ELR (cell line): ENCODE data around the gene KRTAP5-1.
"Not testable (repeated sequence)": the region's sequence is repeated elsewhere in the genome, so short reads cannot be mapped to it uniquely, and the experiment has no call there.

Experiments
- DNase-seq: peaks from one replicate; pipeline ENCODE4 v3.0.0-alpha.2; 2015; ENCODE audit warnings: low read depth

The KRTAP5-1 gene

DNA sequence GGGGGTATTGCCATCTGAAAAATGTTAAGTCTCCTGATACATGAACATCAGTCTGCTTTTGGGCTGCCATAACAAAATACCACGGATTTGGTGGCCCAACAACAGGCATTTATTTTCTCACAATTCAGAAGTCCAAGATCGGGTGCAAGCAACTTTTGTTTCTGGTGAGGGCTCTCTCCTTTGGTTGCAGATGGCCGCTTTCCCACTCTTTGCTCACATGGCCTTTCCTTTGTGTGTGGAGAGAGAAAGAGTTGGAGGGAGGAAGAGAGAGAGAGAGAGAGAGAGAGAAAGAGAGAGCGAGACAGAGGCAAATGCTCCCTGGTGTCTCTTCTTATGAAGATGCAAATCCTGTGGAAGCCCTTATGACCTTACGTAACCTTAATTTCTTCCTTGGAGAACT lies 15.5 kb upstream of the KRTAP5-1 start:
- DNase-seq = no peak

DNA sequence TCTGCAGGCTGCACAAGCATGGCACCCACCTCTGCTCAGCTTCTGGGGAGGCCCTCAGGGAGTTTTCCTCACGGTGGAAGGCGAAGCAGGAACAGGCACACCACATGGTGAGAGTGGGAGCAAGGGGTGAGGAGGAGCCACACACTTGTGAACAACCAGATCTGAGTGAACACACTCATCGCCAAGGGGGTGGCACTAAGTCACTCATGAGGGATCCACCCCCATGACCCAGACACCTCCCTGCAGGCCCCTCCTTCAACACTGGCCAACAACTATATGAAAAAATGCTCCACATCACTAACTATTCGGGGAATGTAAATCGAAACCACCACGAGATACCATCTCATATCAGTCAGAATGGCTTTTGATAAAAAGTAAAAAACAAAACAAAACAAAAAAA lies 13.7 kb upstream of the KRTAP5-1 start:
- peak; percentile 45 for DNase-seq

DNA sequence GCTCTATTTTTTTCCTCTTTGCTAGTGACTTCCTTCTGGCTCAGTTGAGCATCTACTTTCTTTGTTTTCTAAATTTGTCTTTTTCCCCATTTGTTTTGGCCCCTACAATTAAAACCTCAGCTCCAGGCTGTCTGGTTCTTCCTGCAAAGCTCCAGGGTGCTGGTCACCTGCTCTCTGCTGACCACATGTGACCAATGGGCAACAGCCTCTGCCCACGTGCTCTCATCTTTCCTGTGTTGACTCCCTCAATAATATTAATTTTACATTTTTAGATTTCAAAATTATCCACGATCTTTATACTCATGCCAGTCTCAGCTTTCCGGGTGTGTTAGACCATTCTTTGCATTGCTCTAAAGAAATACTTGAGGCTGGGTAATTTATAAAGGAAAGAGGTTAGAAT lies 13.3 kb upstream of the KRTAP5-1 start:
- not testable (repeated sequence) for DNase-seq

DNA sequence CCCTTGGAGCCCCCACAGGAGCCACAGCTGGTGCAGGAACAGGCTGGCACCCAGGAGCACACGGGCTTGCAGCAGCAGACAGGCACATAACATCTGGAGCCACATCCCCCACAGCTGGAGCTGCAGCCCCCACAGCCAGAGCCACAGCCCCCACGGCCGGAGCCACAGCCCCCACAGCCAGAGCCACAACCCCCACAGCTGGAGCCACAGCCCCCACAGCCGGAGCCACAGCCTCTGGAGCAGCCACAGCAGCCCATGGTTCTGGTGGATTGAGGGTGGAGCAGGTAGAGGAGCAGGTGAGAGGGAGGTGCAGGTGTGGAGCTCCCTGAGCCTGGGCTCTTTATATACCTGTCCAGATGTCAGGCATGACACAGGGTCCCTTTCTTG lies 12.9 kb upstream of the KRTAP5-1 start, which contains the start of gene KRTAP5-2:
Gene KRTAP5-2, minus strand, starts transcription at position 301 of the 387 bp plus-strand sequence. Its CDS starts 44 bp downstream, at position 257.
- no peak for DNase-seq

DNA sequence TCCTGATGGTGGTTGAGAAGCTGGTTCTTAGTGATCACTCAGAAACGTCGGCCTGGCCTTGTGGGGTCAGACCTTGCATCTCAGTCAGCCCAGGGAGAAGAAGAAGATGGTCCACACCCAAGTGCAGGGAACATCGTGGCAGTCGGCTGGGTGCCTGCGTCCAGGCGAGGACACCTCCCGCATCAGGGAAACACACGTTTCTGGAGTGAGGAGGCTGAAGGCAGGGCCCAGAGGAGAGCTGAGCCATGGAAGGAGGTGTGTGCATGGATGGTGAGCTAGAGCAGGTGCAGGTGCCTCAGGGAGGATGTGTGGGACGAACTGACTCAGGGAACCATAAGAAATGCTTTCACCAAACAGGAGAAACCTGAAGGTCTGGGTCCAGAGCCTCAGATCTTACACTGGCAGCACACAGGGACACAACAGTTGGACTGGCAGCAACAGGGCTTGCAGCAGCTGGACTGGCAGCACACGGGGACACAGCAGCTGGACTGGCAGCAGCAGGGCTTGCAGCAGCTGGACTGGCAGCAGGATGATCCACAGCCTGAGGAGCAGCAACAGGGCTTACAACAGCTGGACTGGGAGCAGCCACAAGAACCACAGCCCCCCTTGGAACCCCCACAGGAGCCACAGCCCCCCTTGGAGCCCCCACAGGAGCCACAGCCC lies 12.4 kb upstream of the KRTAP5-1 start:
- no peak for DNase-seq

DNA sequence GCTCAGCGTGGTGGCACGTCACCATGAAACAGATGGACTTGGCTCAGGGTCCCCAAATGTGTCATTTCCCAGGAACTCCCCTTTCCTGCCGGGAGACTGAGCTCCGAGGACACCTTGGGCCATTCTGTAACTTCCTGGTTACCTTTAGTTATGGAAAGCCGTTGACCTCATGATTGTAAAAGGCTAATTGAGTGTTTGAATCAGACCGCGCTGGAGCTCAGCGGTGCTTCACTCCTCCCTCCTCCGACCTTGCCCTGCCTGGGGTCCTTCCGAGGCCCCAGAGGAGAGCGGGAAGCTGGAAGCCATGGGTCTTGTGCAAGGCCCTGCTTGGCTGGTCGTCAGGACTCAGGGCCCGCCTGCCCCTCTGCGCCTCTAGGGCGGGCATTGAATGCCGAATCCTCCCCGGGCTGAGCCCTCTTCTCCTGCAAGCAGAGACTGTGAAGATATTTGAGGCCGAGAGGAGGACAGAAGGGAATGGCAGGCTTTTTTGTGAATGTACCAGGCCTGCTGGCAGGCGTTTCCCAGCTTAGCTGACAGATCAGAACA lies 11.6 kb upstream of the KRTAP5-1 start:
- DNase-seq = not testable (repeated sequence)

DNA sequence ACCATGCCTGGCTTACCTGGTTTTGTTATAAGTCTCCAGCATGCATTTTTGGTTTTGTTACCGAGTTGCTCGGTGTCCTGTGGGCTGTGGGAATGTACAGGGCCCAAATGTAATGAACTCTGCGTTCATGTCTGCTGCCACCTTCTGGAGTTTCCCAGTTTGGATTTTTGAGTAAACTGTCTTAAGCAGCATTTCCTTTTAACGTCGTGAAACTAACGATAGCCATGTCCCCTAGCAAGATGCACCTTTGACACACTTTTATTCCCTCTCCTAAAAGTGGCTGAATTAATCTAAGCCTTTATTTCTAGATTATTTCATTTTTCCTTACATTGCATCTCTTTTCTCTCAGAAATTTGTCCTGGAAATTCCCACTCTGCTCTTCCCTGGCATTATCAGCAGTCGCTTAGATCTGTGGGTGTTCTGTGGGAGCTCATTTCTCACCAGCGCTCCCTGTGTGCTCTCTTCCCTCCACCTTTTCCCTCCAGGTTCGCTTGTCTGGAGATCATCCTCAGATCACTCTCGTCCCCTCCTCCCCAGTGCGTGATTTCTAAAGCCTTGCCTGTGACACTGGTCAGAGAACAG lies 11.0 kb upstream of the KRTAP5-1 start:
- peak; percentile 13 for DNase-seq

DNA sequence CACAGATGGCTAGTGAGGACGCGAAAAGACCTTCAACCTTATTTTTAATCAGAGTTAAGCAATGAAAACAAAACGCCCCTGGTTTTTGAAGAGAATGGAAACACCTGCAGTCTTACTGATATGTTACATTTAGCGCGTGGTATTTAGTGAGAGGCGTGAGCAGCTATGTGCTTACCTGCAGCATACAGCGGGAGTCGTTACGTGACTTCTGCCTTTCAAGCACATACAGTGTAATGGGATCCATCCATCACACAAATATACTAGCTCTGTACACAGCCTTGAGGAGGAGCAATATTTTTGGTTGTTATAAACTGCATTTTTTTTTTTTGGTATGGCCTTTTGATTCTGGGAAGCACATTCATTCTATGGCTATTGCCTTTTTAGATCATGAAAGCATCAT lies 7.5 kb upstream of the KRTAP5-1 start:
- no peak for DNase-seq

DNA sequence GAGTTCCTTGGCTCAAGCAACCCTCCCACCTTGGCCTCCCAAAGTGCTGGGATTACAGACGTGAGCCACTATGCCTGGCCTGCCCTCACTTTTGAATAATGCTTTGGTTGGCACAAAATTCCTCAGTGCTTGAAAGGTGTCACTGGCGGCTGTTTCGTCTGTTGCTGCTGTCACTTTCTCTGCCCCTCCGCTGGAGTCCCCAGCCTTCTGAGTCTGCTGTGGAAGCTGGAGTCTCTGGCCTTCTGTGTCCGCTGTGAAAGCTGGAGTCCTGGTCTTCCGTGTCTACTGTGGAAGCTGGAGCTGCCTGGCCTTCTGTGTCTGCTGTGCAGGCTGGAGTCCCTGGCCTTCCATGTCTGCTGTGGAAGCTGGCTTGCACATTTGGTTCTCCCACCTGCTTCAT lies 4.9 kb upstream of the KRTAP5-1 start:
- DNase-seq = no peak

DNA sequence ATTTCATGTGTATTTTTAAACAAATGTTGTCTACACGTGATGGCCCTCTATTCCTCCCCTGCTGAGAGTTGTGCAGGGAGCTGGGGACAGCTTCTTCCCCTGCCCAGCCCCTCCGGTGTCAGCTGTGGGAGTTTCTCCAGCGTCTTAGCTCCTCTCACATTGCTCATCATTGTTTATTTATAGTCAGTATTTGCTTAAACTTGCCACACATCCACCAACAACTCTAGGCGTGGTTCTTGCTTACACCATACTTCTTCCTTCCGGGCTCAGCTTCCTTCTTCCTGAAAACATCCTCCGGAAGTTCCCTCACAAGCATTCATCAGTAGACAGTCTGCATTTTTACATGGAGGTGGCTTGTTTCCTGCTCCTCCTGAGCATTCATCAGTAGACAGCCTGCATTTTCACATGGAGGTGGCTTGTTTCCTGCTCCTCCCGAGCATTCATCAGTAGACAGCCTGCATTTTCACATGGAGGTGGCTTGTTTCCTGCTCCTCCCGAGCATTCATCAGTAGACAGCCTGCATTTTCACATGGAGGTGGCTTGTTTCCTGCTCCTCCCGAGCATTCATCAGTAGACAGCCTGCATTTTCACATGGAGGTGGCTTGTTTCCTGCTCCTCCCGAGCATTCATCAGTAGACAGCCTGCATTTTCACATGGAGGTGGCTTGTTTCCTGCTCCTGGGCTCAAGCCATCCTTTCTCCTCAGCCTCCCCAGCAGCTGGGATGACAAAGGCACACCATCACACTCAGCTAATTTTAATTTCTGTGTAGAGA lies 4.3 kb upstream of the KRTAP5-1 start:
- not testable (repeated sequence) for DNase-seq

DNA sequence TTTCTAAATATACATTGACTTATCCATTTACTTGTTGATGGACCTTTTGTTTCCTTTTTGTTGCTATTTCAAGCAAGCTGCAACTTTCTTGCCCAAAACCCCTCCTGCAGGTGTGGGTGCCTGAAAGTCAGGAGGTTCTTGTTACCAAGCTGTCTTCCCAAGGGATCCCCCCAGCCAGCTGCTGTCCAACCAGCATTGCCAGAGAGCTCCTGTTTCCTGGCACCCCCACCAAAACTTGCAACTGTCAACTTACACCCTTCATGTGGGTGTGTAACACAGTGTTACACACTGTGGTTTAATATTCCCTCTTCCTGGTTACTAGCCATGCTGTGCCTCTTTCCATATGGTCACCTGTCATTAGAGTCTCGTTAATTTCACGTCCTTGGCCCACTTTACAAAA lies 1.6 kb upstream of the KRTAP5-1 start:
- no peak for DNase-seq

DNA sequence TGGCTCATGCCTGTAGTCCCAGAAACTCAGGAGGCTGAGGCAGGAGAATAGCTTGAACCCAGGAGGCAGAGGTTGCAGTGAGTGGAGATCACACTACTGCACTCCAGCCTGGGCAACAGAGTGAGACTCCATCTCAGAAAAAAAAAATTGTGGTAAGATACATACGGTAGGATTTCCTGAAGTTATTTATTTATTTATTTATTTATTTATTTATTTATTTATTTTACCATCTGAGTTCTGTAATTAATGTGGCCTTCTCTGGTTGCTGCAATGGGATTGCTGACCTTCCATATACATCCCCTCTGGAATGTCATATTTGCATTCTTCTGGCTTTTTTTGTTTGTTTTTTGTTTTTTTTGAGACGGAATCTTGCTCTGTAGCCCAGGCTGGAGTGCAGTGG lies 2.2 kb downstream of the KRTAP5-1 start:
- DNase-seq = not testable (repeated sequence)

DNA sequence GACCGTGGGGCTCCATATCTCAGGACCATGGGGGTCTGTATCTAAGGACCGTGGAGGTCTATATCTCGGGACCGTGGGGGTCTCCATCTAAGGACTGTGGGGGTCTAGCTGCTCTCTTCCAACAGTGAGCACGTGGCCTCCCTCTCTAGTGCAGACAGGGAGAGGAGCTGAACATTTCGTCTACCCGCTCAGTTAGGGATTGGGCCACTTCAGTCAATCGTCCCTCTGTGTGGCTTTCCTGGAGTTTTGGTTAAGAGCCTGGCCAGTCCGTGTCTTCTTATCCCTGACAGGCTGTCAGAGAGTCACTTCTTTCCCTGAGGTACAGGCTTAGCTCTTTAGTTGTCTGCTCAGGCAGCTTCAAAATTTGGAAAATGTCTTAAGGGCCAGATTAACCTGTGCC lies 3.1 kb downstream of the KRTAP5-1 start:
- no peak for DNase-seq

DNA sequence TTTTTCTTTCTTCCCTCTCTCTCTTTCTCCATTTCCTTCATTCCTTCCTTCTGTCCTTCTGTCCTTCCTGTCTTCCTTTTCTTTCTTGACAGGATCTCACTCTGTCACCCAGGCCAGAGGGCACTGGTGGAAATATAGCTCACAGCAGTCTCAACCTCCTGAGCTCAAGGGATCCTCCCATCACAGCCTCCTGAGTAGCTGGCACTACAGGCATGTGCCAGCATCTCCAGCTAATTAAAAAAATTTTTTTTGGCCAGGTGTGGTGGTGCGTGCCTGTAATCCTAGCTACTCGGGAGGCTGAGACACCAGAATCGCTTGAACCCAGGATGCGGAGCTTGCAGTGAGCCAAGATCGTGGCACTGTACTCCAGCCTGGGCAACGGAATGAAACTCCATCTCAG lies 8.3 kb downstream of the KRTAP5-1 start:
- no peak for DNase-seq

DNA sequence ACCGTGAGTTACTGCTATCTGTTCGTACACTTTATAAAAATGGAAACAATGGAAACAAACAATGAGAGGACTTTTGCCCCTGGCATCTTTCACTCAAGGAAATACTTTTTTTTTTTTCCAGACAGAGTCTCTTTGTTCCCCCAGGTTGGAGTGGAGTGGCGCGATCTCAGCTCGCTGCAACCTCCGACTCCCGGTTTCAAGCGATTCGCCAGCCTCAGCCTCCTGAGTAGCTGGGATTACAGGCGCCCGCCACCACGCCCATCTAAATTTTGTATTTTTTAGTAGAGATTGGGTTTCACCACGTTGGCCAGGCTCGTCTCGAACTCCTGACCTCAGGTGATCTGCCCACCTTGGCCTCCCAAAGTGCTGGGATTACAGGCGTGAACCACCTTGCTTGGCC lies 9.3 kb downstream of the KRTAP5-1 start:
- not testable (repeated sequence) for DNase-seq

DNA sequence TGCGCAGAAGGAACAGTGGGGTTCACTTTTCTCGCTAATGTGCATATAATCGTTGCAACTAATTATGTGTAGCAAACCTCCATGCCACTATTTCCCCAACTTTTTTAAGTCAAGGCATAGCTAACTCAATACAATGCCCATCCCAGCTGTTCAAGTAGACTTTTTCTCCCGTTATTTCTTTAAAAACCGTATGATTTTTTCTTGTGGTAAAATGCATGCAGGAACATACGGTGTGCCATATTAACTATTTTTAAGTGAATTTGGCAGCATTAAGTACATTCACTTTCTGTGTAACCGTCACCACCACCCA lies 10.2 kb downstream of the KRTAP5-1 start:
- DNase-seq = no peak

DNA sequence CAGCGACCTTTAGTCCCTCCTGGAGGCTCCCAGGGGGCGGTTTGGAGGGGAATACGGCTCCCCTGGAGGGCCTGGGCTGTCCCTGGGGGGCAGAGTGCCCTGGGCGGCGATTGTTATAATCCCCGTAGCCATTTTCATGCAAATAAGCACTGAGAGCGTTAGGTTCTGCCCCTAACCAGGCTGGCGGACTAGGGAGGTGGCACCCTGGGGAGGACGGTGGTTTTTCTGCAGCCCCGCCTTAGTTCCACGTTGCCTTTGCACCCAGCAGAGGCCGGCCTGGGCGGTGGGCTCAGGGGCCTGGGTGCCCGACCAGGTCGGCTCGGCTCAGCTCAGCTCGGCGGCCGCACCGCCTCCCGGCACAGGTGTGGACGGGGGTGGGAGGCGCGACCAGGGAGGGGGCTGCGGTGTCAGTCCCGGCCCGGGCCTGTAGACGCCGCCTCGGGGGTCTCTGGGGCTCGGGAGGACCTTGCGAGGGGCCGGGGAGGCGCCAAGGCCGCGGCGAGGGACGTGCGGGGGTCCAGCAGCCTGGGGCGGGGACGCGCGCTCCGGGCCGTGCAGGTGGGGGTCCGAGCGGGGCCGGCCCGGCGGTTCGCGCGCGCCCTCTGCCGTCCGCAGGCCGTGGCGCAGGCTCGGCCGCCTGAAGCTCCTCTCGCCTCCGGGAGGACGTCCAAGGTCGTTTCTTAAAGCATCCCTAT lies 10.7 kb downstream of the KRTAP5-1 start:
- DNase-seq = peak; percentile 51

DNA sequence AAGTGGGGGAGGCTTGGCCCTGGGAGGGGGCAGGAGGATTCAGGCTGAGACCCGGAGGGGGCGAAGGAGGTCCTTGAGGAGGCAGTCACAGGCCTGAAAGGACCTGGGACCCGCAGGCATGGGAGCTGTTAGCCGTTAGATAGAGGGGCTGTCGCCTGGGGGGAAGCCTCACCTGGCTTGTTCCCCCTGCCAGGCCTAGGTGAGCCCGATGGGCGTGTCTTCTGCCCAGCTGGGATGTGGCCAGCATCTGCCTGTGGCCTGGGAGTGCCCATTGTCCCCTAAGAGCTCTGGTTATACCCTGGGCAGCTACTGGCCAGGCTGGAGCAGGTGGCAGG lies 11.2 kb downstream of the KRTAP5-1 start:
- DNase-seq = no peak

DNA sequence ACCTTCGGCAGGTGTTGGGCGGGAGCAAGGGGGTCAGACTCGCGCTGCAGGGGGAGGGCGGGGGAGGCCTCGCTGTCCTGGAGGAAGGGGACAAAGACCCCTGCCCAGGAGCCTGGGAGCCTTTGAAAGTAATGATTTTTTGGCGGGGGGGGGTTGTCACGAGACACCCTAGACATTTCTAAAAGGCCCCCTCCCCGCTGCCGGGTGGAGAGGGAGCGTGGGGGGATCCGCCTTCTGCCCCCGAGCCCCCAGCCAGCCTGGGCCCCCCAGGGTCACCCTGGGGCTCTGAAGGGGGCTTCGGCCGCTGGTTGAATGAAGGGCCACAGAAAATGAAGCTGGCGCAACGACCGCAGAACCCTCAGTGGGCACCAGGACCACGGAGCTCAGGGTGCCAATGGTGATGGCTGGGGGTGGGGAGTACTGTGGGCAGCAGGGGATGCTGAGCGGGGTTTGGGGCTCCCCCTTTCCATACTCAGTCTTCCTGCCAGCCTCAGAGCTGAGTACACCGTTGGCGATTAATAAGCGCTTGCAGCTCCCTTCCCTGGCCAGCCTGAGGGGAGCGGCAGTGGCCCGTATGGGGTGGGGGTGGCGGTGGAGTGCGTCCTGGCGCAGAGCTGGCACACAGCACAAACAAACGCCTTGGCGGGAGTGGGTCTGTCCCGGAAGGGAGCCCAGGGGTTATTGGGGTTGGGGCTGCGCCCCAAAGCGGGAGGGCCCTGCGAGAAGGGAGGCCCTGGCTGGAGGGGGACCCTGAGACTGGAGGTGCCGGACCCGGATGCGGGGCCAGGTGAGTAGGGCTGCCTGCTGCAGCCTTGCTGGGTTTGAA lies 11.8 kb downstream of the KRTAP5-1 start:
- no peak for DNase-seq

DNA sequence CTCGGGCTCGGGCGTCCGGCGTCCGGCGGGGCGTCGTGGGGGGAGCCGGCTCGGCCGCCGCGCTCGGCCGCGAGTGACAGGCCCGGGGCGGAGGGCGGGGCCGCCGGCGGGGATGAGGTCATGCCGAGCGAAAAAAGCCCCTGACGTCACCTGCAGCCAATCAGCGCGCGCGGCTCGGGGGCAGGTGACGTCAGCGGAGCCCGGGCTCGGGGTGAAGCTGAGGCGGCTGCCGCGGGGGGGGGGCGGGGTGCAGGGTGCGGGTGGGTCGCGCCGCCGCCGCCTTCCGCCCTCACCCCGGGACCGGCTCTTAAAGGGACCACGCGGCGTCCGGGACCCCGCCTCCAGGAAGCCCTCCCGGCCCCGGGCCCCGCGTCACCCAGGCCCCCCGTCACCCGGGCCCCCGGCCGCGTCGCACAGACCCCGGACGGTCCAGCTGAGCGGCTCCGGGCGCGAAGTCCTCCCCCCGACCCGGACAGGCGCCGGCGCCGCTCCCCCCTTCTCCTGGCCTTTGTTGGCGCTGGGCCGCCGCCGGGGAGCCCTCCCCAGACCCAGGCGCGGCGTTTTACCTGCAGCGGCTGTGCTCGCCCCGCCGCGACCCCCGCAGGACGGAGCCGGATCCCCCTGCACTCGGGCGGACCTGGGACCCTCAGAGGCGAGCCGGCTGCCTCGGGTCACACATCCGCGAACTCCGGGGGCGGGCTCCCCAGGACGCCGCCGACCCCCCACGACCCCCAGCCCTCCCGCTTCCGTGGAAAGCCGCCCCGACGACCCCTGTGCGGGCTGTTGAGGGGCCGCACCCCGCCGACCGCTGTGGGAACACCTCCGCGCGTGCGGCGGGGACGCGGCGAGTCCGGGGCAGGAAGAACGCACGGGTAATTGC lies 12.6 kb downstream of the KRTAP5-1 start, which contains the start of gene DUSP8:
Gene DUSP8, minus strand, starts transcription at position 75 of the 880 bp plus-strand sequence. CDS start 6,445 bp downstream, outside the sequence.
- peak; percentile 88 for DNase-seq

DNA sequence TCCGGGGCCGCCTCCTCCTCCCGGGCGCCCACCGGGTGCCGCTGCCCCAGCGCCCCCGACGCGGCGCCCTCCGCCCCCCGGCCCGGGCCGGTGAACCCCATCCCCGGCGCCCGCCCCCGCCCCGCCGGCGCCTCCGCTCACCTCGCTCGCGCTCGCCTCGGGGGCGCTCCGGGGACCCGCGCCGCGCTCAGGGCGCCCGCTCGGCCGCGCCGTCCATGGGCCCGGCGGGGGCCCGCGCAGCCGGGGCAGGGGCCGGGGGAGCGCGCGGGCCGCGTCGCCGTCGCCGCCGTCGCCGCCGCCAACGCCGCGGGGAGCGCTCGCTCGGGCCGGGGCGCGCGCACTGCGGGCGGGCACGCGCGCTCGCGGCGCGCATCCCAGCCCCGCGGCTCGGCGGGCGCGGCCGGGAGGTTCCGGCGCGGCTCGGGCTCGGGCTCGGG lies 13.3 kb downstream of the KRTAP5-1 start:
- DNase-seq = no peak
